Measurements from ENCODE around the gene PADI3.

GRCh38 chr1:17258758-17259130 is 9.8 kb downstream of the PADI3 start:
- TF ChIP-seq USF2 (IDR thresholded peaks at IDR 0.05; ENCODE audit: low read length): no peak
- no peak for TF ChIP-seq TCF12 (IDR thresholded peaks at IDR 0.05; ENCODE audit: low read depth, low read length)
- no peak for TF ChIP-seq RXRA (IDR thresholded peaks at IDR 0.05; ENCODE audit: insufficient read depth, low read depth, low read length)
- no peak for TF ChIP-seq PHF8 (conservative IDR thresholded peaks at IDR 0.05; ENCODE audit: low read depth, low read length)
- TF ChIP-seq EGR1 (IDR thresholded peaks at IDR 0.05; ENCODE audit: borderline replicate concordance, low read depth, low read length): no peak
- TF ChIP-seq CTCF (IDR thresholded peaks at IDR 0.05; ENCODE audit: control extremely low read depth in 1 of 3, insufficient read depth in 1 of 3, low read depth in 1 of 3, low read length in 3 of 3): no peak
- no peak for TF ChIP-seq SIX5 (IDR thresholded peaks at IDR 0.05; ENCODE audit: low read depth, low read length)

All from H1 (cell line).